ENCODE data around the gene ENPEP. TPM values are rescaled to one million over a fixed set of nuclear protein-coding genes. Genes with fewer than 3 reads are reported as not detected.
A peak's percentile ranks its signal among the peaks of the same experiment; 100 is the strongest.
"Not testable (repeated sequence)": the region's sequence is repeated elsewhere in the genome, so short reads cannot be mapped to it uniquely, and the experiment has no call there.

ENPEP gene
- total RNA-seq, 1 experiment from 2014 or later = 1.2 TPM

DNA sequence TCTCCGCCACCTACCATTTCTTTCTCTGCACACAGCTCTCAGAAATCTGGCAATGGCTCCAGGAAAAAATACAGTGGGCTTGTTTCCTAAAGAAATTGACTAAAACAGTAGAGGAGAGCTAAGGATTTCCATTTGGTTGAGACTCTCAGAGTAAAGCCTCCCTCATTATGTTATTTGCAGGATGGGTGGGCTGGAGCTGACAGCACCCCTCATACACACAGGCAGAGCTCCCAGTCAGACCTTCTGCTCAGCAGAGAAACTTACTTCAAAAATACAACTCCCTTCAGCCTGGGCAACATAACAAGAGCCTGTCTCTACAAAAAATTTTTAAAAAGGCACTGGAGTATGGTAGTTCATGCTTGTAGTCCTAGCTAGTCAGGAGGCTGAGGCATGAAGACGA lies 44.9 kb downstream of the ENPEP start:
- Histone ChIP-seq H3K9me3 (replicated peaks) (no peaks in the 10 kb centered on the region; the same call in 1 of the 2 replicates), H3K4me3 (no peak overlapping the region), H3K27ac (no peak overlapping the region), H3K36me3 (no peaks in the 10 kb centered on the region), H3K27me3 (no peaks in the 10 kb centered on the region), H3K4me1 (no peaks in the 10 kb centered on the region)
- DNase-seq = no peak

GRCh38 chr4:110526589-110526988 lies 50.6 kb downstream of the ENPEP start:
- no peak for DNase-seq
- H3K9me3 ChIP-seq (replicated peaks) = no peaks in the 10 kb centered on the region
- H3K4me1 ChIP-seq = peaks cover 4% of the 10 kb centered on the region; the same call in 1 of the 2 replicates
- no peaks in the 10 kb centered on the region for H3K27me3 ChIP-seq
- H3K4me3 ChIP-seq = no peak overlapping the region
- no peak overlapping the region for H3K27ac ChIP-seq
- H3K36me3 ChIP-seq = no peaks in the 10 kb centered on the region

- no peak overlapping the region for H3K4me3 ChIP-seq
- peaks cover 9% of the 10 kb centered on the region for H3K4me1 ChIP-seq
- no peaks in the 10 kb centered on the region for H3K36me3 ChIP-seq
- no peaks in the 10 kb centered on the region for H3K9me3 ChIP-seq (replicated peaks)
- H3K27me3 ChIP-seq = no peaks in the 10 kb centered on the region
- DNase-seq = no peak
- H3K27ac ChIP-seq = no peak overlapping the region
These were observed 51.2 kb downstream of the ENPEP start for GRCh38 chr4:110527156-110527555.

- H3K27ac ChIP-seq = peak overlapping the region; percentile 99
- H3K27me3 ChIP-seq = no peaks in the 10 kb centered on the region
- H3K36me3 ChIP-seq = no peaks in the 10 kb centered on the region
- peaks cover 25% of the 10 kb centered on the region for H3K4me1 ChIP-seq
- H3K9me3 ChIP-seq (replicated peaks) = no peaks in the 10 kb centered on the region; the same call in 1 of the 2 replicates
- DNase-seq = peak; percentile 34 to 78
- H3K4me3 ChIP-seq = peak overlapping the region; percentile 50
These were observed 57.1 kb downstream of the ENPEP start for GRCh38 chr4:110532901-110533589.

GRCh38 chr4:110533590-110533910 lies 57.6 kb downstream of the ENPEP start:
- Histone ChIP-seq H3K4me1 (peaks cover 25% of the 10 kb centered on the region), H3K4me3 (peak overlapping the region; percentile 50), H3K27ac (peak overlapping the region; percentile 99), H3K36me3 (no peaks in the 10 kb centered on the region), H3K9me3 (replicated peaks) (no peaks in the 10 kb centered on the region; the same call in 1 of the 2 replicates), H3K27me3 (no peaks in the 10 kb centered on the region)
- DNase-seq = no peak

DNA sequence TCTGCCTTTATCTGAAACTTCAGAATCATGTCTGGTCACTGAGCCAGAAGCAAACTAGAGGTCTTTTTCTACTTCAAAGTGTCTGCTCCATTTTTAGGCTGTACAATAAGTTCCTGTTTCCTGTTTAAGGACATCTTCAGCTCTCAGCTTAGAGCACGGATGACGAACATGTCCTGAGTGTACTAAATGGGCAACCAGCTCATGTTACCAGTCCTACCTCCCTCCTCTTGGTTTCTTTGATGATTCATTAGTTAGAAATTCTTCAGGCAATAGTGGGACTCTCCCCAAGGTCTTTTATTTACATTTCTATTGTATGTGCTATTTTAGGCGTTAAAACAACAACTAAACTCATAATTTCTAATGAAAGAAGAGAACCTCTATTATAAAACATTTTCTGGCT lies 58.0 kb downstream of the ENPEP start:
- Histone ChIP-seq H3K4me3 (peak overlapping the region; percentile 50), H3K9me3 (replicated peaks) (no peaks in the 10 kb centered on the region; the same call in 1 of the 2 replicates), H3K4me1 (peaks cover 25% of the 10 kb centered on the region), H3K36me3 (no peaks in the 10 kb centered on the region), H3K27me3 (no peaks in the 10 kb centered on the region), H3K27ac (peak overlapping the region; percentile 99)
- peak; percentile 85 to 93 for DNase-seq

GRCh38 chr4:110540581-110540980 lies 64.6 kb downstream of the ENPEP start:
- no peak overlapping the region; the same call in 1 of the 2 replicates for H3K27ac ChIP-seq
- H3K9me3 ChIP-seq (replicated peaks) = no peaks in the 10 kb centered on the region; the same call in 1 of the 2 replicates
- no peaks in the 10 kb centered on the region for H3K27me3 ChIP-seq
- H3K4me3 ChIP-seq = no peak overlapping the region
- H3K4me1 ChIP-seq = peaks cover 11% of the 10 kb centered on the region
- H3K36me3 ChIP-seq = no peaks in the 10 kb centered on the region
- peak in 1 of 2 experiments; percentile 31 for DNase-seq

DNA sequence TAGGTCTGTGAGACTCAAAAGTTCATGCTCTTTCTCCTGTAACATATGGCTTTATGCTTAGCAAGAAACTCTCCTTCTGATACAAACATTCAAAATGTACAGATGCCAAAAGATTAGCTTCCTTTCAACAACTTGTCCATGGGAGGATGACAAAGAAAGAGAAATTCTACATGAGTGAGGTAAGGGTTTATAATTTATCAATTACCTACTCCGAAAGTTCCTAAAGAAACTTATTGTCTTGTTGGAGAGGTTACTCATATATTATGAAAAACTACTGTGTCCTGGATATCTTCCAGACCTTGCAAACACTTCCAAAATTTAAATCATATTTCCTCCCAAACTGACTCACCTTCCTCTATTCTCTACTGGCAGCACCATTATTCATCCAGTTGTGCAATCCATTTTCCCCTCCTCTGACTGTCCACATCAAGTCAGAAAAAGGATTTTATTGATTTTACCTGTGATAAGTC lies 65.1 kb downstream of the ENPEP start:
- no peaks in the 10 kb centered on the region for H3K27me3 ChIP-seq
- H3K27ac ChIP-seq = no peak overlapping the region; the same call in 1 of the 2 replicates
- no peak for DNase-seq
- H3K4me3 ChIP-seq = no peak overlapping the region
- no peaks in the 10 kb centered on the region for H3K36me3 ChIP-seq
- H3K4me1 ChIP-seq = peaks cover 11% of the 10 kb centered on the region
- no peaks in the 10 kb centered on the region; the same call in 1 of the 2 replicates for H3K9me3 ChIP-seq (replicated peaks)

DNA sequence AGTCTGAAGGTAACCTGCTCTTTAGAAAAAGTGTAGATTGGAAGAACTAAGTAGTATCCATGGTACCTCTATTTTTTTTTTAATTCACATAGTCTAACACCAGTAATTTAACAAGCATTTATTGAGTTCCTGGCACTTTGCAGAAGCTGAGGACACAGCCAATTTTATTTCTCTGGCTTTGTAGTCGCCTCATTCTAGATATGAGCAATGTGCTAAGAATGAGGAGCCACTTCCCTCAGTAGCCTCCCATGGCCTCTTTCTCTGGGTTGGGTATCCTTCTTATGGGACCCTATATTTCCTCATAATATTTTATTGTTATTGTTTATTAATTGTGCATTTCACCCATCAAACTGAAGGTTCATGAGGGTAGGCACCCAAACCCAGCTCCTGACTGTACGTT lies 67.6 kb downstream of the ENPEP start:
- Histone ChIP-seq H3K27ac (no peak overlapping the region), H3K9me3 (replicated peaks) (no peaks in the 10 kb centered on the region), H3K4me1 (peaks cover 11% of the 10 kb centered on the region), H3K36me3 (no peaks in the 10 kb centered on the region), H3K4me3 (no peak overlapping the region), H3K27me3 (no peaks in the 10 kb centered on the region)
- no peak for DNase-seq

GRCh38 chr4:110544594-110544993 lies 68.6 kb downstream of the ENPEP start:
- Histone ChIP-seq H3K9me3 (replicated peaks) (no peaks in the 10 kb centered on the region), H3K27ac (no peak overlapping the region), H3K4me3 (no peak overlapping the region), H3K27me3 (no peaks in the 10 kb centered on the region), H3K4me1 (peaks cover 11% of the 10 kb centered on the region), H3K36me3 (no peaks in the 10 kb centered on the region)
- DNase-seq = no peak

- Histone ChIP-seq H3K27me3 (no peaks in the 10 kb centered on the region), H3K4me1 (no peaks in the 10 kb centered on the region), H3K4me3 (no peak overlapping the region), H3K9me3 (replicated peaks) (no peaks in the 10 kb centered on the region), H3K27ac (no peak overlapping the region), H3K36me3 (no peaks in the 10 kb centered on the region)
- DNase-seq = no peak
These were observed 74.3 kb downstream of the ENPEP start for GRCh38 chr4:110550260-110550659.

- no peaks in the 10 kb centered on the region for H3K36me3 ChIP-seq
- no peak overlapping the region for H3K4me3 ChIP-seq
- no peak for DNase-seq
- no peaks in the 10 kb centered on the region for H3K4me1 ChIP-seq
- H3K27me3 ChIP-seq = no peaks in the 10 kb centered on the region
- no peak overlapping the region for H3K27ac ChIP-seq
- no peaks in the 10 kb centered on the region for H3K9me3 ChIP-seq (replicated peaks)
These were observed 77.2 kb downstream of the ENPEP start for GRCh38 chr4:110553197-110553596.

DNA sequence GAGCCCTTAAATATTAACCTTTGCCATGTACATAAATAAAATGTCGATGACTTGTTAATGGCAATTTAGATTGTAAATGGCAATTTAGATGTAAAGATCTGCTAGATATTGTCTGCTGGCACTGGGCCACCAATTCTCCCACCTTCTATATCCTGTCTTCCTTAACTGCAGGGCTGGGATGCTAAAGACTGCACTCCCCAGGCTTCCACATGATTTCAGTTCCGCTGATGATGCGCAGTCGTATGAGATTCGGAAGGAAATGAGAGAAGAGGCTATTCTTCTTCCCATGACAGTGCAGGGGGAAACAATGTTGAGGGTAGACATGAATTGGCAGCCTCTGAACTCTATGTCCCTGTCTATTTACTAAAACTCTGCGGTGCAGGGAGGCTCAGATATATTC lies 91.3 kb downstream of the ENPEP start:
- no peak for DNase-seq

GRCh38 chr4:110576696-110577095 lies 100.7 kb downstream of the ENPEP start:
- H3K4me1 ChIP-seq; H3K9me3 ChIP-seq (replicated peaks); H3K36me3 ChIP-seq; H3K27ac ChIP-seq; H3K27me3 ChIP-seq; H3K4me3 ChIP-seq; DNase-seq: not testable (repeated sequence)

More for the DNA sequence above, 91.3 kb downstream of the ENPEP start:
- no peaks in the 10 kb centered on the region for H3K4me1 ChIP-seq
- no peaks in the 10 kb centered on the region for H3K9me3 ChIP-seq (replicated peaks)
- no peak overlapping the region for H3K27ac ChIP-seq
- no peaks in the 10 kb centered on the region for H3K36me3 ChIP-seq
- no peaks in the 10 kb centered on the region for H3K27me3 ChIP-seq
- no peak overlapping the region for H3K4me3 ChIP-seq

GRCh38 chr4:110586131-110586850 lies 110.3 kb downstream of the ENPEP start:
- Histone ChIP-seq H3K4me1 (0 out of 2 replicates have a peak, but pooled peaks cover 3% of the 10 kb centered on the region), H3K36me3 (no peaks in the 10 kb centered on the region), H3K27ac (no peak overlapping the region), H3K9me3 (replicated peaks) (no peaks in the 10 kb centered on the region), H3K4me3 (no peak overlapping the region), H3K27me3 (no peaks in the 10 kb centered on the region)
- DNase-seq = peak in 1 of 2 experiments; percentile 54

Data from SJCRH30 (cell line).